H1 (cell line): ENCODE data around the gene OSM. TPM values are rescaled to one million over a fixed set of nuclear protein-coding genes. Genes with fewer than 3 reads are reported as not detected.

Source experiments
- CTCF ChIA-PET: fragments of 300-600 bp; sonication (Branson Sonifier 250); formaldehyde crosslinking; loops from one replicate; lab custom pipeline; 2021; ENCODE audit not compliant: partially characterized antibody; lab: Charles Lee
- POLR2A ChIA-PET: fragments of 300-600 bp; sonication (Branson Sonifier 250); formaldehyde crosslinking; loops from one replicate; lab custom pipeline; 2021; ENCODE audit warnings: inconsistent platforms; ENCODE audit not compliant: partially characterized antibody; lab: Charles Lee
- DNase-seq, 2 experiments: peaks; one replicate each; pipeline versions ENCODE4 v3.0.0 to v3.0.0-alpha.2; 2010 to 2022; ENCODE audit warnings: low spot score in 2 of 2, low read depth in 1 of 2, mixed read lengths in 1 of 2
- FAIRE-seq: peaks from 2 replicates; lab custom pipeline; 2011; peaks lifted over from hg19 to GRCh38; lab: Jason Lieb, UNC
- H2AFZ ChIP-seq: 2 replicates; pipeline ENCODE4 v1.8.1; 2012; ENCODE audit warnings: low read length, inconsistent platforms
- H2AK5ac ChIP-seq: 2 replicates; pipeline ENCODE4 v1.6.1; 2013; ENCODE audit warnings: low read depth, low read length
- H2BK120ac ChIP-seq: replicated peaks from 2 replicates; pipeline ENCODE3; 2013; ENCODE audit warnings: low read depth, low read length, inconsistent platforms
- H2BK12ac ChIP-seq: 2 replicates; pipeline ENCODE4 v1.6.1; 2013; ENCODE audit warnings: low read depth, low read length
- H2BK15ac ChIP-seq: 2 replicates; pipeline ENCODE4 v1.6.1; 2013; ENCODE audit warnings: low read length
- H2BK20ac ChIP-seq: 2 replicates; pipeline ENCODE4 v1.6.1; 2013; ENCODE audit warnings: low read length
- H2BK5ac ChIP-seq: 2 replicates; pipeline ENCODE4 v1.6.1; 2013; ENCODE audit warnings: low read depth, low read length
- H3K14ac ChIP-seq: 2 replicates; pipeline ENCODE4 v1.6.1; 2013; ENCODE audit warnings: inconsistent platforms; ENCODE audit not compliant: insufficient read length
- H3K18ac ChIP-seq: 2 replicates; pipeline ENCODE4 v1.6.1; 2013; ENCODE audit warnings: low read length; ENCODE audit errors: extremely low read depth
- H3K23ac ChIP-seq: 2 replicates; pipeline ENCODE4 v1.6.1; 2013; ENCODE audit warnings: inconsistent platforms; ENCODE audit not compliant: insufficient read length
- H3K23me2 ChIP-seq: 2 replicates; pipeline ENCODE4 v1.6.1; 2013; ENCODE audit warnings: low read depth, low read length
- H3K27ac ChIP-seq: 2 replicates; pipeline ENCODE4 v1.6.1; 2011; ENCODE audit warnings: low read depth, low read length, inconsistent platforms
- H3K27me3 ChIP-seq, 4 experiments: replicated peaks in 1 of 4; 1 replicate in 1 of 4; 2 replicates in 3 of 4; pipeline versions ENCODE4 v1.6.1 to v1.8.1; 2011 to 2013; ENCODE audit warnings: low read length in 3 of 4, mild to moderate bottlenecking in 3 of 4, inconsistent platforms in 2 of 4, mixed read lengths in 2 of 4, moderate library complexity in 1 of 4; ENCODE audit not compliant: control insufficient read depth in 3 of 4, insufficient read depth in 3 of 4; ENCODE audit errors: extremely low read depth in 1 of 4
- H3K36me3 ChIP-seq, 4 experiments: 2 replicates each; pipeline versions ENCODE4 v1.6.1 to v1.8.1; 2011 to 2013; ENCODE audit warnings: mild to moderate bottlenecking in 4 of 4, low read length in 3 of 4, moderate library complexity in 2 of 4, control low read depth in 1 of 4, inconsistent platforms in 1 of 4; ENCODE audit not compliant: insufficient read depth in 4 of 4, control insufficient read depth in 2 of 4
- H3K4ac ChIP-seq: replicated peaks from 2 replicates; pipeline ENCODE3; 2013; ENCODE audit warnings: low read length, low read depth, mixed read lengths, inconsistent platforms; ENCODE audit not compliant: insufficient read length
- H3K4me1 ChIP-seq, 4 experiments: replicated peaks in 1 of 4; 1 replicate in 1 of 4; 2 replicates in 3 of 4; pipeline versions ENCODE4 v1.6.1 to v1.8.1; 2011 to 2013; ENCODE audit warnings: low read length in 3 of 4, inconsistent platforms in 2 of 4, mixed read lengths in 1 of 4; ENCODE audit not compliant: insufficient read depth in 4 of 4, control insufficient read depth in 3 of 4
- H3K4me2 ChIP-seq, 2 experiments: 2 replicates each; pipeline versions ENCODE4 v1.6.1 to v1.8.1; 2011 to 2013; ENCODE audit warnings: low read depth in 2 of 2, low read length in 2 of 2, control low read depth in 1 of 2, inconsistent platforms in 1 of 2, mild to moderate bottlenecking in 1 of 2; ENCODE audit not compliant: insufficient read depth in 1 of 2
- H3K4me3 ChIP-seq, 4 experiments: fragments of 200-600, 300-600 bp in 1 of 4; sonication (generic), shearing (Covaris generic), sonication (Bioruptor Twin) in 1 of 4; 2 replicates each; pipeline versions ENCODE4 v1.5.1 to v1.8.1; 2011 to 2016; ENCODE audit warnings: low read length in 4 of 4, low read depth in 3 of 4, control low read depth in 2 of 4, inconsistent platforms in 2 of 4, mild to moderate bottlenecking in 2 of 4, mixed read lengths in 1 of 4, moderate library complexity in 1 of 4; ENCODE audit not compliant: insufficient read depth in 2 of 4; ENCODE audit errors: extremely low read depth in 1 of 4
- H3K56ac ChIP-seq: replicated peaks from 2 replicates; pipeline ENCODE3; 2013; ENCODE audit warnings: low read depth, mild to moderate bottlenecking, mixed read lengths, low read length, inconsistent platforms; ENCODE audit not compliant: insufficient read length
- H3K79me1 ChIP-seq: 2 replicates; pipeline ENCODE4 v1.6.1; 2013; ENCODE audit warnings: low read depth, low read length, control low read depth
- H3K79me2 ChIP-seq, 2 experiments: 2 replicates each; pipeline versions ENCODE4 v1.6.1 to v1.8.1; 2012 to 2013; ENCODE audit warnings: low read length in 2 of 2, mild to moderate bottlenecking in 2 of 2, inconsistent platforms in 1 of 2; ENCODE audit not compliant: insufficient read depth in 2 of 2, control insufficient read depth in 1 of 2
- H3K9ac ChIP-seq, 4 experiments: replicated peaks in 1 of 4; 1 replicate in 1 of 4; 2 replicates in 3 of 4; pipeline versions ENCODE4 v1.6.1 to v1.8.1; 2011 to 2013; ENCODE audit warnings: low read depth in 3 of 4, low read length in 3 of 4, control low read depth in 2 of 4, mild to moderate bottlenecking in 2 of 4, moderate library complexity in 2 of 4, inconsistent platforms in 1 of 4; ENCODE audit errors: extremely low read depth in 1 of 4
- H3K9me3 ChIP-seq, 2 experiments: 2 replicates each; pipeline versions ENCODE4 v1.6.1 to v1.8.1; 2012 to 2013; ENCODE audit warnings: mild to moderate bottlenecking in 2 of 2, moderate library complexity in 2 of 2, control low read depth in 1 of 2, inconsistent platforms in 1 of 2, low read depth in 1 of 2, low read length in 1 of 2, mixed read lengths in 1 of 2; ENCODE audit not compliant: insufficient read depth in 2 of 2
- H4K20me1 ChIP-seq, 2 experiments: replicated peaks in 1 of 2; 2 replicates each; pipeline versions ENCODE3 to v1.8.1; 2011 to 2013; ENCODE audit warnings: inconsistent platforms in 2 of 2, low read length in 2 of 2, mild to moderate bottlenecking in 1 of 2; ENCODE audit not compliant: insufficient read depth in 2 of 2, control insufficient read depth in 1 of 2
- H4K5ac ChIP-seq: 2 replicates; pipeline ENCODE4 v1.6.1; 2013; ENCODE audit warnings: low read length, low read depth, mixed read lengths, inconsistent platforms; ENCODE audit not compliant: insufficient read length
- H4K8ac ChIP-seq: 2 replicates; pipeline ENCODE4 v1.8.0; 2013; ENCODE audit warnings: mild to moderate bottlenecking, moderate library complexity, low read length, inconsistent platforms; ENCODE audit not compliant: insufficient read depth; ENCODE audit errors: extremely low read depth
- H4K91ac ChIP-seq: replicated peaks from 2 replicates; pipeline ENCODE3; 2013; ENCODE audit warnings: low read length, mixed read lengths, inconsistent platforms; ENCODE audit not compliant: insufficient read length
- BCL11A ChIP-seq, 2 experiments: IDR thresholded peaks; one replicate each; pipeline ENCODE4 v1.6.1; 2011; ENCODE audit warnings: low read depth in 2 of 2, low read length in 2 of 2, mild to moderate bottlenecking in 2 of 2
- BRCA1 ChIP-seq: IDR thresholded peaks from 2 replicates; pipeline ENCODE4 v1.6.1; 2012; ENCODE audit warnings: low read depth, low read length, improper control_type of control experiment
- CEBPB ChIP-seq: IDR thresholded peaks from 2 replicates; pipeline ENCODE4 v1.6.1; 2012; ENCODE audit warnings: low read depth, low read length
- CHD1 ChIP-seq: IDR thresholded peaks from 2 replicates; pipeline ENCODE4 v1.6.1; 2012; ENCODE audit warnings: low read depth, low read length, improper control_type of control experiment
- CREB1 ChIP-seq: IDR thresholded peaks from 2 replicates; pipeline ENCODE4 v1.6.1; 2012; ENCODE audit warnings: inconsistent platforms
- EGR1 ChIP-seq: IDR thresholded peaks from 2 replicates; pipeline ENCODE4 v1.6.1; 2011; ENCODE audit warnings: low read depth, low read length, borderline replicate concordance
- KDM1A ChIP-seq: fragments of 200-600, 300-600 bp; sonication (generic); IDR thresholded peaks from 2 replicates; pipeline ENCODE4 v1.7.1; 2016; ENCODE audit warnings: mild to moderate bottlenecking, low read length, borderline replicate concordance
- KDM4A ChIP-seq: IDR thresholded peaks from one replicate; pipeline ENCODE4 v1.7.1; 2012; ENCODE audit warnings: low read depth, mild to moderate bottlenecking, moderate library complexity, low read length, inconsistent platforms; ENCODE audit not compliant: severe bottlenecking
- POLR2AphosphoS5 ChIP-seq: IDR thresholded peaks from 2 replicates; pipeline ENCODE4 v1.6.1; 2011; ENCODE audit warnings: low read depth, low read length
- RAD21 ChIP-seq, 2 experiments: IDR thresholded peaks in 1 of 2; conservative IDR thresholded peaks in 1 of 2; 2 replicates each; pipeline ENCODE4 v1.6.1; 2011; ENCODE audit warnings: low read depth in 2 of 2, low read length in 2 of 2, improper control_type of control experiment in 1 of 2, inconsistent platforms in 1 of 2, mild to moderate bottlenecking in 1 of 2, moderate library complexity in 1 of 2
- RNF2 ChIP-seq: fragments of 200-900, 300-1000 bp; sonication (generic); IDR thresholded peaks from 2 replicates; pipeline ENCODE4 v1.7.1; 2016; ENCODE audit warnings: borderline replicate concordance, low read depth, mild to moderate bottlenecking, antibody characterized with exemption, low read length; ENCODE audit not compliant: poor library complexity, severe bottlenecking; ENCODE audit errors: missing control alignments
- SIRT6 ChIP-seq: IDR thresholded peaks from one replicate; pipeline ENCODE4 v1.7.1; 2012; ENCODE audit warnings: low read length, inconsistent platforms
- SIX5 ChIP-seq: IDR thresholded peaks from 2 replicates; pipeline ENCODE4 v1.6.1; 2011; ENCODE audit warnings: mild to moderate bottlenecking, low read depth, low read length
- WGBS, 2 experiments: shearing (Covaris generic) in 1 of 2; methylation state at CpG; one replicate each; pipeline versions ENCODE4 v1.1.6 to v1.1.7; 2013 to 2015; ENCODE audit warnings: low lambda C conversion rate in 2 of 2, mixed read lengths in 2 of 2, inconsistent platforms in 1 of 2, low coverage in 1 of 2, missing lambda C conversion rate in 1 of 2; ENCODE audit not compliant: insufficient replicate concordance in 2 of 2, insufficient coverage in 1 of 2, insufficient read length in 1 of 2; ENCODE audit errors: extremely low coverage in 1 of 2, missing lambda C conversion rate in 1 of 2; 5-methylcytosine and 5-hydroxymethylcytosine counted together
- polyA plus RNA-seq, 7 experiments: library from polyadenylated mRNA; depleted of rRNA in 3 of 7; stranded (reverse) in 5 of 7; unstranded in 2 of 7; fragments of >200 nt in 5 of 7; fragments of 200-250 nt in 2 of 7; gene quantifications; 1 replicate in 5 of 7; 2 replicates in 1 of 7; 4 replicates in 1 of 7; pipeline versions ENCODE4 v1.2.1 to v1.2.3, GENCODE V29; 2011 to 2013; ENCODE audit warnings: missing spikeins in 2 of 7, mixed read lengths in 2 of 7
- total RNA-seq: library from RNA; stranded (reverse); fragmentation: NEBNext Ultra II Directional; extraction: Animal tissue kit (Norgen Biotek cat#: 25700); gene quantifications from 2 replicates; pipeline ENCODE4 v1.2.1, GENCODE V29; 2021
- TF ChIP-seq, protein P1 (sequence below): IDR thresholded peaks from 2 replicates; pipeline ENCODE4 v1.6.1; 2012; ENCODE audit warnings: inconsistent platforms

The OSM gene
- total and polyA plus RNA-seq, 2 of the 8 experiments (the other 6 are each of a cell fraction or from before 2014, with no cell fraction given) = not detected

GRCh38 chr22:30314915-30315314 is 48.3 kb upstream of the OSM start:
- POLR2A ChIA-PET = interaction anchor here (1.0 kb wide), 1 partner anchor 11 kb away, joined by 3 read pairs; no protein-coding TSS in a partner anchor
- Histone ChIP-seq H2AFZ (no peak overlapping the region), H3K23me2 (no peaks in the 10 kb centered on the region), H2BK15ac (no peak overlapping the region), H3K9ac (no peak overlapping the region), H4K20me1 (peaks cover 0 to 2% of the 10 kb centered on the region in 2 experiments), H3K79me1 (peaks cover 5% of the 10 kb centered on the region; the same call in 1 of the 2 replicates), H3K18ac (no peak overlapping the region), H3K36me3 (no peaks in the 10 kb centered on the region), H4K5ac (no peak overlapping the region), H3K27me3 (no peaks in the 10 kb centered on the region), H3K4me1 (peaks cover 0 to 5% (median 1%) of the 10 kb centered on the region in 4 experiments; a peak in 3 of 7 replicates), H2BK5ac (no peak overlapping the region), H3K56ac (no peak overlapping the region), H3K23ac (no peak overlapping the region), H4K8ac (no peak overlapping the region), H3K14ac (no peak overlapping the region), H3K79me2 (no peaks in the 10 kb centered on the region), H3K4me3 (no peak overlapping the region), H2BK20ac (no peak overlapping the region), H3K4me2 (no peak overlapping the region), H2BK12ac (no peak overlapping the region), H2AK5ac (no peak overlapping the region), H3K4ac (no peak overlapping the region), H2BK120ac (no peak overlapping the region), H3K9me3 (no peaks in the 10 kb centered on the region), H4K91ac (no peak overlapping the region), H3K27ac (no peak overlapping the region)
- CTCF ChIA-PET = interaction anchor here (0.6 to 20.1 kb wide), 2 partner anchors 19 to 26 kb away, joined by 3 to 203 read pairs; partner anchors contain the start of gene CASTOR1
- no peak for DNase-seq
- 82% methylated on average over 8 of the region's 8 CpGs; no CpG with 5 or more reads in 1 of the 2 experiments for WGBS, 2 experiments
- FAIRE-seq = no peak
- TF ChIP-seq SIRT6 = no peak
- TF ChIP-seq SIX5 = no peak
- TF ChIP-seq, protein P1, sequence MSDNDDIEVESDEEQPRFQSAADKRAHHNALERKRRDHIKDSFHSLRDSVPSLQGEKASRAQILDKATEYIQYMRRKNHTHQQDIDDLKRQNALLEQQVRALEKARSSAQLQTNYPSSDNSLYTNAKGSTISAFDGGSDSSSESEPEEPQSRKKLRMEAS = no peak
- TF ChIP-seq KDM4A = no peak
- TF ChIP-seq CREB1 = no peak
- no peak for TF ChIP-seq CEBPB
- no peak for TF ChIP-seq RNF2
- no peak for TF ChIP-seq KDM1A
- TF ChIP-seq EGR1 = no peak
- TF ChIP-seq POLR2AphosphoS5 = no peak
- no peak for TF ChIP-seq RAD21 (IDR thresholded peaks at IDR 0.05 in 1 of 2, conservative IDR thresholded peaks at IDR 0.05 in 1 of 2; ENCODE audit: low read depth in 2 of 2, low read length in 2 of 2)
- no peak for TF ChIP-seq BRCA1
- no peak for TF ChIP-seq CHD1
- no peak for TF ChIP-seq BCL11A (IDR thresholded peaks at IDR 0.05; ENCODE audit: low read depth in 2 of 2, low read length in 2 of 2)
